ENCODE data around the gene GNAO1.

GNAO1 gene

DNA sequence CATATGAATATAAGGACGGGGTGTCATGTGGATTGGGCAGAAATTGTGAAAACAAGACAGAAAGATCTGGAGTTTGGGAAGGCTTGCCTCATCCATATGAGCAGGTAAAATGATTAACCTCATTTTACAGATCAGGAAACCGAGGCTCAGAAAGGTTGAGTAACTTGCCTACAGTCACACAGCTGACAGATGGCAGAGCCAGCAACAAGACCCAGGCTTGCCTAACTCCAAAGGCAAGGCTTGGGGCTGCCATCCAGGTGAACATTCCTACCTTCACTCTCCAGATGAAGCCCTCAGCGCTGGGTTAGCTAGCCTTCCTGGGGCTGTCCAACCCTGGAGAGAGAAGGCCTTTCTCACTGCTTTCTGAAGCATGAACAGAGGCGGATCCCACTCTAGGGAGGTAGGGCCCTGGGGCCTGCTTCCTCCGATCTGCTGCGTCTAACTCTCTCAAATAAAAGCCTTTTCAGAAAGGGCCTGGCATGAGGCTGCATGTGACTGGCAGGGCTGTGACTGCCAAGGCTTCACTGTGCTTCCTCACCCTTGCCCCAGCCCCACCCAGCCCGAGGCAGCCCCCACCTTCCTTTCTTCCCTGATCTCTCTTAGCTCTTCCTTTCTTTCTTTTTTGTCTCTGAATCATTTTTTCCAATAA, 107.8 kb downstream of the GNAO1 start:
- POLR2A ChIA-PET: no interaction called here
- CTCF ChIA-PET: interaction anchor here (1.0 kb wide), 1 partner anchor 19 kb away, joined by 5 read pairs; no protein-coding TSS in a partner anchor
- TF ChIP-seq LEF1 (IDR thresholded peaks at IDR 0.05; ENCODE audit: borderline replicate concordance) (no peak), CTBP1 (IDR thresholded peaks at IDR 0.05; ENCODE audit: borderline replicate concordance) (no peak), ZNF384 (IDR thresholded peaks at IDR 0.05) (no peak), FOXK2 (IDR thresholded peaks at IDR 0.05) (no peak), SP1 (IDR thresholded peaks at IDR 0.05) (no peak), SUZ12 (IDR thresholded peaks at IDR 0.05) (no peak), ARNT (IDR thresholded peaks at IDR 0.05) (no peak), FOXM1 (IDR thresholded peaks at IDR 0.05; ENCODE audit: borderline replicate concordance) (no peak), ELF4 (IDR thresholded peaks at IDR 0.05) (no peak), TARDBP (IDR thresholded peaks at IDR 0.05) (no peak), NFRKB (IDR thresholded peaks at IDR 0.05) (no peak), L3MBTL2 (conservative IDR thresholded peaks at IDR 0.05) (no peak), HDGF (IDR thresholded peaks at IDR 0.05; ENCODE audit: borderline replicate concordance) (no peak), FOXA1 (IDR thresholded peaks at IDR 0.05) (no peak), BHLHE40 (IDR thresholded peaks at IDR 0.05; ENCODE audit: borderline replicate concordance) (no peak)
- TF ChIP-seq, protein P1, sequence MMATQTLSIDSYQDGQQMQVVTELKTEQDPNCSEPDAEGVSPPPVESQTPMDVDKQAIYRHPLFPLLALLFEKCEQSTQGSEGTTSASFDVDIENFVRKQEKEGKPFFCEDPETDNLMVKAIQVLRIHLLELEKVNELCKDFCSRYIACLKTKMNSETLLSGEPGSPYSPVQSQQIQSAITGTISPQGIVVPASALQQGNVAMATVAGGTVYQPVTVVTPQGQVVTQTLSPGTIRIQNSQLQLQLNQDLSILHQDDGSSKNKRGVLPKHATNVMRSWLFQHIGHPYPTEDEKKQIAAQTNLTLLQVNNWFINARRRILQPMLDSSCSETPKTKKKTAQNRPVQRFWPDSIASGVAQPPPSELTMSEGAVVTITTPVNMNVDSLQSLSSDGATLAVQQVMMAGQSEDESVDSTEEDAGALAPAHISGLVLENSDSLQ (IDR thresholded peaks at IDR 0.05): no peak
- DNase-seq (ENCODE audit: extremely low spot score): no peak

DNA sequence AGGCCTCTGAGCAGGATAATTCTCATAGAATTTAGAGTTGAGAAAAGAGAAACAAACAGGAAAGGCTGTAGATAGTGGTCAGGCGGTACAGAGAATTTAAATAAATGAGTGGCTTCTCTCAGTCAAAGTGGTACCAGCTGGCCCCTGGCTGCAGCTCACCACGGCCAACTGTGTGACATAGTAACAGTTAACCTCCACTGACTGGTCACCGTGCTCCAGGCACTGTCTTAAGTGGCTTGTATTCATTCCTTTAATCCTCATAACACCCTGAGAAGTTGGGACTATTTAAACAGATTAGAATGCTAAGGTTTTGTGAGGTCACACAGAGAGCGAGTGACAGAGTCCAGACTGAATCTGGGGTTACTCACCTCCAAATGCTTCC, 108.9 kb downstream of the GNAO1 start:
- no peak for TF ChIP-seq SP1 (IDR thresholded peaks at IDR 0.05)
- no peak for TF ChIP-seq CTBP1 (IDR thresholded peaks at IDR 0.05; ENCODE audit: borderline replicate concordance)
- no peak for TF ChIP-seq NFRKB (IDR thresholded peaks at IDR 0.05)
- no peak for TF ChIP-seq L3MBTL2 (conservative IDR thresholded peaks at IDR 0.05)
- no peak for TF ChIP-seq FOXA1 (IDR thresholded peaks at IDR 0.05)
- no peak for TF ChIP-seq BHLHE40 (IDR thresholded peaks at IDR 0.05; ENCODE audit: borderline replicate concordance)
- TF ChIP-seq, protein P1 (IDR thresholded peaks at IDR 0.05): no peak
- no peak for TF ChIP-seq FOXK2 (IDR thresholded peaks at IDR 0.05)
- TF ChIP-seq ELF4 (IDR thresholded peaks at IDR 0.05): no peak
- no peak for TF ChIP-seq ARNT (IDR thresholded peaks at IDR 0.05)
- no peak for TF ChIP-seq TARDBP (IDR thresholded peaks at IDR 0.05)
- TF ChIP-seq ZNF384 (IDR thresholded peaks at IDR 0.05): no peak
- TF ChIP-seq SUZ12 (IDR thresholded peaks at IDR 0.05): no peak
- no peak for TF ChIP-seq LEF1 (IDR thresholded peaks at IDR 0.05; ENCODE audit: borderline replicate concordance)
- TF ChIP-seq FOXM1 (IDR thresholded peaks at IDR 0.05; ENCODE audit: borderline replicate concordance): no peak
- no peak for TF ChIP-seq HDGF (IDR thresholded peaks at IDR 0.05; ENCODE audit: borderline replicate concordance)
- ChIA-PET POLR2A (no interaction called here), CTCF (interaction anchor here (1.0 to 1.4 kb wide), 2 partner anchors 18 to 19 kb away, joined by 5 read pairs; no protein-coding TSS in a partner anchor)
- DNase-seq (ENCODE audit: extremely low spot score): no peak

DNA sequence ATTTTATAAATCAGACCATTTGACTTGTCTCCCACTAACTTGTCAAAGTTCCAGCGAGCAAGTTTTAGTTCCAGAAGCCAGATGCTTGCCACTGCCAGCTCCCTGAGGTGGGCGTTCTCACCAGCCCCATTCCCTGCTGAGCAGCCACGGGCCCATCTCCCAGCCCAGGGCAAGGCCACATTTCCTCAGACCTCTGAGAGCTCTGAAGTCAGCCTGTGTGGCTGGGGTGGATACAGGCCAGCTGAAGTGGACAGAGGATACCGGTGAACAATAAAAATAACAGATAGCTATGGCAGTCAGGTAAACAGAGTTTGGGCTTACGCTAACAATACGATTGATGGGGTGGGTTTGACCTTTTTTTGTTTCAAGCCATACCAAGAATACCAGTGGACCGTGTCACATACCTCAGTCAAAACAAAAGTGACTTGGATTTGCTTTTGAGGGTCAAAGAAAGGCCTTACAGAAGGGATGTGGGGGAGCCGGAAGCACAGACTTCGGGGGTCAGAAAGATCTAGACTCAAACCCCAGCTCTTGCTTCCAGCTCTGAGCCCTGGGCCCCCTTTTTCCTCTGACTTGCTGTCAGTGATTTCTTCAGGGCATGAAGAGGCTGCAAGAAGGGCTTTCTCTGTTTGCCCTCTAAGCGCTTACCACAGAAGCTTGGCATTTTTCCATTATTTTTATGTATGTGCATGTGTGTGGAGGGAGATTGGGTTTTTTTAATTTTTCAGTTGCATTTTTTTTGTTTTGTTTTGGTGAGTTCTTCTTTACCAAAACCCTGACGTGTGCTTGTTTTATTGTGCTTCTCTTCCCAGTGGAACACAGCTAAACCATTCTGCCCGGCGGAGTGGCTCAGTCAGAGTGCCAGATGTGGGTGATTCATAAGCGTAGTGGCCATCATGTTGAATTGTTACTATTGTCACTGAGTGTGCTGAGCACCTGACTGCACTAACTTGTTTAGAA, 109.9 kb downstream of the GNAO1 start:
- TF ChIP-seq LEF1 (IDR thresholded peaks at IDR 0.05; ENCODE audit: borderline replicate concordance) (no peak), TARDBP (IDR thresholded peaks at IDR 0.05) (no peak), SUZ12 (IDR thresholded peaks at IDR 0.05) (no peak), ZNF384 (IDR thresholded peaks at IDR 0.05) (no peak), NFRKB (IDR thresholded peaks at IDR 0.05) (no peak), FOXA1 (IDR thresholded peaks at IDR 0.05) (no peak), ELF4 (IDR thresholded peaks at IDR 0.05) (no peak), HDGF (IDR thresholded peaks at IDR 0.05; ENCODE audit: borderline replicate concordance) (no peak), SP1 (IDR thresholded peaks at IDR 0.05) (no peak), FOXK2 (IDR thresholded peaks at IDR 0.05) (no peak), BHLHE40 (IDR thresholded peaks at IDR 0.05; ENCODE audit: borderline replicate concordance) (no peak), FOXM1 (IDR thresholded peaks at IDR 0.05; ENCODE audit: borderline replicate concordance) (no peak)
- TF ChIP-seq, protein P1 (IDR thresholded peaks at IDR 0.05): no peak
- no peak for DNase-seq (ENCODE audit: extremely low spot score)
- CTCF ChIA-PET: interaction anchor here (1.4 kb wide), 1 partner anchor 20 kb away, joined by 5 read pairs; no protein-coding TSS in a partner anchor
- POLR2A ChIA-PET: interaction anchor here (1.1 kb wide), 1 partner anchor 12 kb away, joined by 3 read pairs; no protein-coding TSS in a partner anchor

DNA sequence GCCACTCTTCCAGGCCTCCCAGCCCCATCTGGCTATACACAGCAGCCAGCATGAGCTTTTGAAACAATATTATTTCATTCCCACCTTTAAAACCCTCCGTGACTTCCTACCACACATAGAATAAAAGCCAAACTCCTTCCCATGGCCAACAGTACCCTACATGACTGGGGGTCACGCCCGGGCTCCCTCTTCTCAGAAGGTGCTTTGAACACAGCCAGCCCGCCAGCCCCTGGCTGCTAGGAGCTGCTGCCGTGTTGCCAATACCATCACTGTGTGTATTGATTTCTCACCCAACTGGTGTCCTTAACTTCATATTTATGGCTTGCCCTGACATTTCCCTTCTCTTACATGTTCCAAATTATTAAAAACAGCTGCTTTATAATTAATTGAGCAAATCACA, 111.2 kb downstream of the GNAO1 start:
- POLR2A ChIA-PET: no interaction called here
- CTCF ChIA-PET: interaction anchor here (1.0 kb wide), 1 partner anchor 16 kb away, joined by 5 read pairs; no protein-coding TSS in a partner anchor
- no peak for TF ChIP-seq FOXK2 (IDR thresholded peaks at IDR 0.05)
- TF ChIP-seq SUZ12 (IDR thresholded peaks at IDR 0.05): no peak
- no peak for TF ChIP-seq ARNT (IDR thresholded peaks at IDR 0.05)
- no peak for TF ChIP-seq FOXM1 (IDR thresholded peaks at IDR 0.05; ENCODE audit: borderline replicate concordance)
- TF ChIP-seq TARDBP (IDR thresholded peaks at IDR 0.05): no peak
- DNase-seq (ENCODE audit: extremely low spot score): no peak

DNA sequence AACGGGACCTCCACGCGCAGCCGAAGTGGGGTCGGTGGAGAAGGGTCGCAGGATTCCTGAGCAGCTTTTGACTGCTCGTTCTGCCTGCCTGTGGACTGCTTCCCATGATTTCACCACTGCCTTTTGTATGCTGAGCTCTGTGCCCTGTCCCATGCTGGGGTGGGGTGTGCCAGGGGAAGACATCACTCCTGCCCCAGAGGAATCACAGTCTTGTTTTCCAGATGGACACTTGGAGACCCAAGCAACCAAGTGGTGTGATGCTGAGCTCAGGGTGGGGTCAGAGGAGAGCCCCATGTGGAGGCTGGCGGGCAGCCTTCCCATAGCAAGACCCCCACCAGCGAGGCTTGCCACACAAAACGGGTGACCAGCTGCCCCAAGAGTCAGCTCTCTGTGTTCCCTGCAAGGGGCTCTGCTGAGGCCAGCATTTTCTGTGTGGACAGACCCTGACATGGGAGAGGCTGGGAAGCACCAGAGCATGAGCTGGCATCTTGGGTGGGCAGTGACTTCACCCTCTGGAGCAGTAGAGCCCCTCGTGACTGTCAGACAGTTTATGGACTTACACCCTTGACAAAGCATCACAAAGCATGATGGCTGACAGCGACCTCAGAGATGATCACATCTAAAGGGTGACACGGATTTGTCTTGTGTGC, 111.9 kb downstream of the GNAO1 start:
- POLR2A ChIA-PET: no interaction called here
- no peak for TF ChIP-seq SUZ12 (IDR thresholded peaks at IDR 0.05)
- no peak for TF ChIP-seq HDGF (IDR thresholded peaks at IDR 0.05; ENCODE audit: borderline replicate concordance)
- TF ChIP-seq NFRKB (IDR thresholded peaks at IDR 0.05): no peak
- TF ChIP-seq LEF1 (IDR thresholded peaks at IDR 0.05; ENCODE audit: borderline replicate concordance): no peak
- no peak for TF ChIP-seq ARNT (IDR thresholded peaks at IDR 0.05)
- TF ChIP-seq BHLHE40 (IDR thresholded peaks at IDR 0.05; ENCODE audit: borderline replicate concordance): no peak
- TF ChIP-seq FOXM1 (IDR thresholded peaks at IDR 0.05; ENCODE audit: borderline replicate concordance): no peak
- TF ChIP-seq CTBP1 (IDR thresholded peaks at IDR 0.05; ENCODE audit: borderline replicate concordance): no peak
- TF ChIP-seq ELF4 (IDR thresholded peaks at IDR 0.05): no peak
- no peak for TF ChIP-seq L3MBTL2 (conservative IDR thresholded peaks at IDR 0.05)
- TF ChIP-seq FOXK2 (IDR thresholded peaks at IDR 0.05): no peak
- TF ChIP-seq, protein P1 (IDR thresholded peaks at IDR 0.05): no peak
- TF ChIP-seq TARDBP (IDR thresholded peaks at IDR 0.05): no peak
- TF ChIP-seq SP1 (IDR thresholded peaks at IDR 0.05): no peak
- TF ChIP-seq FOXA1 (IDR thresholded peaks at IDR 0.05): no peak
- no peak for TF ChIP-seq ZNF384 (IDR thresholded peaks at IDR 0.05)
- DNase-seq (ENCODE audit: extremely low spot score): no peak
- CTCF ChIA-PET: no interaction called here
